NCI-H2107 (cell line): ENCODE data around the gene ARHGEF11.

Experiments
- DNase-seq: peaks from one replicate; lab custom pipeline; 2025; lab: John Stamatoyannopoulos, UW

ARHGEF11 gene

DNA sequence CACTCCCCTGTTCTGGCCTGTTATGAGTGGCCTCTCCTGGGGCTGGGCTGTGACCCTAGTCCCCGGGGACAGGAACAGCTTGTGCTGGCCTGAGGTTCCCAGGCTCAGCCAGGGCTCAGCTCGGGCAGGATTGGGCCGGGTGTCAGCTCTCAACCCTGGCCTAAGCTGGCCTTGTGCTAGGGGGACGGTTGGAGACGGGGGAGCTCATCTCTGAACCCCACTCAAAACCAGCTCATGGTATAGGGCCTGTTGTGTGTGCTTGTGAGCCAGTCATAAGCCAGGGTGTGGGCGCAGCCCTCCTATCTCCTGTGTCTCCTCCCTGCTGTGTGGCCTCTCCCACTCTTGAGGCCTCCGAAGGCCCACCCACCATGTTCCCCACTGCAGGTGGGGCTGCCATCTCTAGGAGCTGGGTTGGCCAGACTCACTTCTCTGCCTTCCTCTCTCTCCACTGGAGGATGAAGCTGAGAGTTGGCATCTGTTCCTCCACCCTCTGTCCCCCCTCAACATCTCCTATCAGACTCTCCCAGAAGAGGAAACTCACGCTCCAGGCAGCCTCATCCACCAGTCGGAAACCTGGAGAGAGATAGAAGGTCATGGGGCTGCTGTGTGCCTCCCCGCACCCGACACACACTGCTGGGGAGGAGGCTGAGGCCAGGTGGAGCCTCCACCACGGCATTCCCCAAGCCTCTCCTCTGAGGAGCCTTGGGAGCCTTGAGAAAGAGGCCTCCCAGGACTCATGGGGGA is 150.7 kb downstream of the ARHGEF11 start:
- no peak for DNase-seq

DNA sequence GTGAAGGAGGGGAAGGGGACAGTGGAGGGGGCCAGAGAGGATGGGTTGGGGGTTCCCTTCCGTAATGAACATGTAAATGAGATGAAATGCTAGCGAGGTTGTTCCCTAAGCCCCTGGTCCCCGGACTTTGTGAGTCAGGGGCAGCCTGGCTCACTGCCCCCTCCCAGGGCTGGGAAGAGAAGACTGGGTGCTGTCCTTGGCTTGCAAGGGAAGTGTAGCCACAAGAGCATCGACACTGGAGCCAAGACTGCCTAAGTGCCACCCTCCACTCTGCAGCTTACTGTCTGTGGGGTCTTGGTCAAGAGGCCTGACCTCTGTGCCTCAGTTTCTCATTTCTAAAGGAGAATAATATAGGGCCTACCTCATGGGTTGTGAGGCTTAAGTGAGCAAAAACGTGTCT is 151.5 kb downstream of the ARHGEF11 start:
- no peak for DNase-seq

DNA sequence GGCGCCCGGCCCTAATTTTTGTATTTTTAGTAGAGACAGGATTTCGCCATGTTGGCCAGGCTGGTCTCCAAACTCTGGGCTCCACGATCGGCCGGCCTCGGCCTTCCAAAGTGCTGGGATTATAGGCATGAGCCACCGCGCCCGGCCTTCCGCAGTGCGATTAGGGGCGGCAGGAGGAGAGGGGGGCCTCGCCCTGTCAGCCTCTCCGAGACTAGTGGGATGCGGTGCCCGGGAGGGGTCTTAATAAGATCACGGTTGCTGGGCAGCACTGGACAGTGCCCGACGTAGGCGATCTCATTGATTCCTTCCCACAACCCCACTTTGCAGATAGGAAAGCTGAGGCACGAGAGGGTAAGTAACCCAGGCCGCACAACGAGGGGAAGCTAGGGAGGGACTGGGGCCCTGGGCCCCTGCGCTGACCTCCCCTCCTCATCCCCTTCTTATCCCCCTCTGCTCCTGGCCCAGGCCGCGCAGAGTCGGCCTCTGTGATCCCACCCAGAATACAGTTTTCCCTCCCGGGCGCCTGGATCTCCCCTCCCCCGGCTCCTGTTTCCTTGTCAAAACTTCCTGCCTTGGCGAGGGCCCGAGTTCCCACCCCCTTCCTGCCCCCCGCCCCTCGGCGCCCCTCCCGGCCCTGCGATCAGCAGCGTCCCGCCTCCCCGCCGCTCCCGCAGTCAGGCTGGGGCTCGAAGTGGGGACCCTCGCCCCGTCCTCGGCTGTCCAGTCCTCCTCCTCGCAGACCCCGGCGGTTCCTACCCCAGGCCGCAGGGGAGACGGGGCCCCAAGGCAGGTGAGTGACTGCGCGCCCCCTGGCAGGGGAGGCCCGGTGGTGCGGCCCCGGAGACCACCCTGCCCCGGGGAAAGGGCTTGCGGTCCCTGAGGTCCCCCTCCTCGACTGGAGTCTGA is 152.2 kb downstream of the ARHGEF11 start, which contains the start of gene PEAR1:
TSS of gene PEAR1 (plus strand) at position 671 of the 906 bp plus-strand sequence. CDS start 10,209 bp downstream, outside the sequence.
- no peak for DNase-seq

DNA sequence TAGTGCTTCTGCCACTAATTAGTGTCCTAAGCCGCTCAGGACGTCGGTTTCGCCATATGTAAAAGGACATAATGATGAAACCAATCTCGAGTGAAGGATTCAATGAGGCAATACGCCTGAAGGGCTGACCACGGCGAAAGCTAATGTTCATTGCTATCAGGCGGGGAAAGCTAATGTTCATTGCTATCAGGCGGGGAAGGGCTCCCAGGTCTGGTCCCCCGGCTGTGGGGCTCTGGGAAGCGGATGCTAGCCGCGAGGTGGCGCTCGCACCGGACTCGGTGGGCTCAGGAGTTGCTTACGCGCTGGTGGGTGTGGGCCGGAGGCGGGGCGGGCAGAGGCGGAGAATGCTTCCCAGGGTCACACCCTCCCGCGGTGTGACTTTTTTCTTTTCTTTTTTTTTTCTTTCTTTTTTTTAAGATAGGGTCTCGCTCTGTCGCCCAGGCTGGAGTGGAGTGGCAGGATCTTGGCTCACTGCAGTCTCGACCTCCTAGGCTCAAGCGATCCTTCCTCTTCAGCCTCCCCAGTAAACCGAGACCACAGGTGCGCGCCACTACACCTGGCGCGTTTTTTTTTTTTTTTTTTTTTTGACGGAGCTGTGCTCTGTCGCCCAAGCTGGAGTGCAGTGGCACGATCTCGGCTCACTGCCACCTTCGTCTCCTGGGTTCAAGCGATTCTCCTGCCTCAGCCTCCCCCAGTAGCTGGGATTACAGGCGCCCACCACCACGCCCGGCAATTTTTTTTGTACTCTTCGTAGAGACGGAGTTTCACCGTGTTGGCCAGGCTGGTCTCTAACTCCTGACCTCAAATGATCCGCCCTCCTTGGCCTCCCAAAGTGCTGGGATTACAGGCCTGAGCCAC is 153.1 kb downstream of the ARHGEF11 start:
- peak; percentile 67 for DNase-seq

DNA sequence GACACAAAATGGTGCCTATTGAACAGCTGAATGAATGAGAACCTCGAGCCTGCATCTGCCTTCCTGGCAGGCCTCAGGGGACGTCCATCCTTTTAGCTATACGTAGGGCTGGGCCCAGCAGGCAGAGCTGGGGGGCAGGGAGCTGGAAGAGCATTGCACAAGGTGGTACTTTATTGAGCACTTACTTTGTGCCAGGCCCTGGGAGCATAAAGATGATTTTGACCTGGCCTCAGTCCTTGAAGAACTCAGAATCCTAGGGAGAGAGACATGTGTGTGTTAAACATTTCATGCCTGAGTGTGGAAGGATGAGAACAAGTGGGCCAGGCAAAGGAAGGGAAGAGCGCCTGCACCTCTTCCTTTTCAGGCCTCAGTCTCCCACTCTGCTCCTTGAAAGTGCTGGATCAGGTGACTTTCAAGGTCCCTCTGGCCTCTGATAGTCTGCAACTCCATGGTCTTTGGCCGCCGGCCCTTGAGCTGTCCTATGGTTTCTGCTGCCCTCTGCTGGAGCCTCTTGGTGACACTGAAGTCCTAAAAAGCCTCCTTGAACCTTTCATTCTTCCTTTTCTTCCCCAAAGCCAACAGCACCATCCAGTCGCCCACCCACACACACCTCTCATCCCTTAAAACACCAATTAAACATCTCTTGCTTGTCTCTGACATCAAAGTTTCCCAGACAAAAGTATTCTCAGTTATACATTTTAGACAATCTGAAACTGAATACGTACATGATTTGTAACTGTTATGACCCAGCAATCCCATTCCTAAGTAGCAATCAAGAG is 155.6 kb downstream of the ARHGEF11 start:
- DNase-seq, result peak; percentile 45

DNA sequence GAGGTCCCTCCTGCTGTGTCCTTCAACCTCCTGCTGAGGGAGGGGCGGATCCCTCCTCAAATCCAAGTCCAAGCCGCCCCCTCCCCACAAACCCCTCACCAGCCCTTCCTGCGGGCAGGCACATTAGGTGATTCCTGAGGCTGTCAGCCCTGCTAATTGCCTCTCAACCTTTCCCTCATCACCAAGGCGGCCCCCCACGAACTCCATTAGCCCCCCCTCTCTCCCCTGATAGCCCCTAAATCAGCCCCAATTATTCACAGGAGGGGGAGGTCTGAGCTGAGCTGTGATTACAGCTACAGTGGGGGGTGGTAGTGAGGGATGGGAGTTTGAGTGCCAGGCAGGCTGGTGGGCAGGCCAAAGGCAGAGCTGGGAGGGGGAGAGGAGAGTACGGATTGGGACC is 157.8 kb downstream of the ARHGEF11 start:
- DNase-seq, result no peak

DNA sequence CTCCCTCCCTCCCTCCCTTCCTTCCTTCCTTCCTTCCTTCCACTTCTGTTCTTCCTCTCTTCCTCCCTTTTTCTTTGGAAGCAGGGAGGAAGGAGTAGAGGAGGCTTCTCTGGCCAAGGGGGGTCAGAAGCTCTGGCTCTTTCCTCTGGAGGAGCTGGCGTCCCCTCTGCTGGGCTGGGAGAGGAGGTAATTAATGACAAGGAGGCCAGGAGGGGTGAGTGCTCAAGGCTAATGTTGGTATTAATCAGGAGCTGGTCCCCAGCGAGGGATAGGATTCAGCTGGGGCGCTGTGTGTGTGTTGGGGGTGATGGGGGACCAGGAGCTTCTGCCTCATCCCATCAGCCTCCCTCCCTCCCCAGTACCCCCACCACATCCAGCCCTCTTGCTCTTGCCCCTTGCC is 158.2 kb downstream of the ARHGEF11 start:
- no peak for DNase-seq

DNA sequence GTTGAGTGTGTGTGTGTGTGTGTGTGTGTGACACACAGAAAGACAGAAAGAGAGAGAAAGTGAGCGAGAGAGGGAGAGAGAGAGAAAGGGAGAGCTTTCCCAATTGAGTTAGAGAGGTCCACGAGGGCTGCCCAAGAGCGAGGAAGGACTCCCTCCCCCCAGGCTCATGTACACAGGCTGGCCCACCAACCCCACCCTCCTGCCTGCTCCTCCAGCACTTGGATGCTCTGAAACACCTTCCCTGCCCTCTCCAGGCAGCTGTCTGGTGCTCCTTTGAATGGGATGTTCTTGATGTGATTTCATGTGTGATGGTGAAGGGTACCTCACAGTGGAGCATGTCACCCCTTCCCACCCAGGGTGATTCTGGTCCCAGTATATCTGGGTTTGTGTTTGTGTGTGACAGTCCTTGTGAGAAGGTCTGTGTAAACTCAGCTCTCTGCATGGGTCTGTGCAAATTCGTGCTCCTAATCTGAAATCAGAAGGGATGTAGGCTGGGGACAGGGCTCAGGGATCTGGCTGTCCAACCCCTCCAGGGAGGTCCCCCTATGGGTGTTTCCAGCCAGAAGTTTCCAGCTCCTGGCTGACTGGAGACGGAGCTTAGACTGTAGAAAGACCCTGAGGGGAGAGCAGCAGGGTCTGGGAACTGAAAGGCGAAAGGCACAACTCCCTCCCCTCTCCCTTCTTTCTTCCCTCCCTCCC is 158.8 kb downstream of the ARHGEF11 start:
- DNase-seq, result no peak

DNA sequence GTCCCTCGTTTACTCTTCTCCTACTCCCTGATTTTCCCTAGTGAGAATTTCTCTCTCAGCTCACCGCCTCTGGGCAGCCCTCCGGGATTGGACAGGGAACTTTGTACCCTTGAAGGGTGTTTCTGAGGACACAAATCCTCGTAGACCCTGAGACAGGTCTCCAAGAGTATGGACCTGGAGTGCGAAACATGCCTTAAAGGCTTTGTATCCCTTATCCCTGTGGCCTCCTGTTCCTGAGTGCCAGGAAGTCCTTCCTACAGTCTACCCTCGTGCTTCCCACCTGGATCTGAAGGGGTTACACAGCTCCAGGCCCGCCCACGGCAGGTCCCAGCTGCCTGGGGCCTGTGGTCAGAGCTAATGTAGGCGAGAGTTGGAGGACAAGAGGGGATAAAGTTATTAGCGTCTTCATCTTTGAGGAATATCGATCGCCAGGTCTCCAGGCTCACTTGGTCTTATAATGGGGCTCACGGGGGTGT is 159.6 kb downstream of the ARHGEF11 start:
- DNase-seq, result no peak

DNA sequence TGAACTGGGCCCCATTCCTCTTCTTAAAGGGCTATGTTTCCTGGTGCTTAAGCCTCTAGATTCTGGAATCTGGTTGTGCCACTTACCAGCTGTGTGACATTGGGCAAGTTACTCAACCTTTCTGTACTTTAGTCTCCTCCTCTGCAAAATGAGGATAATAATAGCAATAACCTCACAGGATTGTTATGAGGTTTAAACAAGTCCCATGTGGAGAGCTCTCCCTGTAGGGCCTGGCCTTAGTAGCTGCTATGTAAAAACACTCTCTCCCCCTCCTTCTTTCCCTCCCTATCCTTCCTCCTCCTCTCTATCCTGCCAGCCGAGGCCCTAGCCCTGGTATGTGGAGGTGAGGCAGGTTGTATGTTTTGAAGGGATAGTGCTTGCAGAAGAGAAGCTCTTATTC is 160.2 kb downstream of the ARHGEF11 start:
- no peak for DNase-seq
